Type B pancreatic cell (in vitro differentiated cells): Measurements from ENCODE around the gene NODAL. TPM values are rescaled to one million over a fixed set of nuclear protein-coding genes. Genes with fewer than 3 reads are reported as not detected.
A peak's percentile ranks its signal among the peaks of the same experiment; 100 is the strongest.

Experiments used
- DNase-seq: peaks from one replicate; pipeline ENCODE4 v3.0.0; 2021; ENCODE audit warnings: mixed read lengths; ENCODE audit not compliant: unreplicated experiment; ENCODE audit errors: extremely low spot score
- H3K27ac Mint-ChIP-seq: 2 replicates; pipeline ENCODE4 v1.8.0; 2021; ENCODE audit warnings: mild to moderate bottlenecking, mixed read lengths
- H3K27me3 Mint-ChIP-seq: 2 replicates; pipeline ENCODE4 v1.8.0; 2021; ENCODE audit warnings: mixed read lengths
- H3K36me3 Mint-ChIP-seq: 2 replicates; pipeline ENCODE4 v1.8.0; 2021; ENCODE audit warnings: mixed read lengths
- H3K4me1 Mint-ChIP-seq: one replicate; pipeline ENCODE4 v1.8.0; 2021; ENCODE audit warnings: mixed read lengths; ENCODE audit not compliant: unreplicated experiment
- H3K4me3 Mint-ChIP-seq: 2 replicates; pipeline ENCODE4 v1.8.0; 2021; ENCODE audit warnings: mild to moderate bottlenecking, mixed read lengths
- H3K9me3 Mint-ChIP-seq: 2 replicates; pipeline ENCODE4 v1.8.0; 2021; ENCODE audit warnings: mixed read lengths
- total RNA-seq: library from RNA; stranded (reverse); gene quantifications from 2 replicates; pipeline ENCODE4 v1.2.1, GENCODE V29; 2021; ENCODE audit warnings: low replicate concordance
- TF ChIP-seq, protein P1 (sequence below): fragments of 200-600 bp; sonication (generic); conservative IDR thresholded peaks from 2 replicates; pipeline ENCODE4 v1.5.0; 2021; ENCODE audit warnings: antibody characterized with exemption, mild to moderate bottlenecking

Gene NODAL
- total RNA-seq, 1 donor from 2014 or later = not detected

DNA sequence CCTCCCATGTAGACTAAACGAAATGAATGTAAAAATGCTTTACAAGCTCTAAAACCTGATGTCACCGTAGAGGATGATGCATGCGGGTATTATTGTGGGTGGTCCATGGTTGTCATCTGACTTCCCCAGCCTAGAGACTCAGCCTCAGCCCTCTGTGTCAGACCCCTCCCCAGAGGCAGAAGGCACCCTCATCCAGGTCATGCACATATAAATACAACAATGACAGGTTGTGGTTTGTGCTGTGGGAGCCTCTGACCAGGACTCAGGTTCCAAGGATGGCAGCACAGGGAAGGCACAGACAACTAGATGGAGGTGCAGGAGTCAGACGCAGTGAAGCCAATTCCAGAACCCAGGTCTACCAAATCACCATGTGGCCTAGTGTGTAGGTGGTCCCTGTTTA is 3.3 kb upstream of the NODAL start:
- DNase-seq = no peak
- Mint-ChIP-seq H3K27ac (no peak overlapping the region), H3K27me3 (peaks cover 59% of the 10 kb centered on the region), H3K4me3 (no peak overlapping the region), H3K4me1 (peaks cover 9% of the 10 kb centered on the region), H3K36me3 (peaks cover 7% of the 10 kb centered on the region), H3K9me3 (no peaks in the 10 kb centered on the region)
- TF ChIP-seq, protein P1, sequence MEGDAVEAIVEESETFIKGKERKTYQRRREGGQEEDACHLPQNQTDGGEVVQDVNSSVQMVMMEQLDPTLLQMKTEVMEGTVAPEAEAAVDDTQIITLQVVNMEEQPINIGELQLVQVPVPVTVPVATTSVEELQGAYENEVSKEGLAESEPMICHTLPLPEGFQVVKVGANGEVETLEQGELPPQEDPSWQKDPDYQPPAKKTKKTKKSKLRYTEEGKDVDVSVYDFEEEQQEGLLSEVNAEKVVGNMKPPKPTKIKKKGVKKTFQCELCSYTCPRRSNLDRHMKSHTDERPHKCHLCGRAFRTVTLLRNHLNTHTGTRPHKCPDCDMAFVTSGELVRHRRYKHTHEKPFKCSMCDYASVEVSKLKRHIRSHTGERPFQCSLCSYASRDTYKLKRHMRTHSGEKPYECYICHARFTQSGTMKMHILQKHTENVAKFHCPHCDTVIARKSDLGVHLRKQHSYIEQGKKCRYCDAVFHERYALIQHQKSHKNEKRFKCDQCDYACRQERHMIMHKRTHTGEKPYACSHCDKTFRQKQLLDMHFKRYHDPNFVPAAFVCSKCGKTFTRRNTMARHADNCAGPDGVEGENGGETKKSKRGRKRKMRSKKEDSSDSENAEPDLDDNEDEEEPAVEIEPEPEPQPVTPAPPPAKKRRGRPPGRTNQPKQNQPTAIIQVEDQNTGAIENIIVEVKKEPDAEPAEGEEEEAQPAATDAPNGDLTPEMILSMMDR = no peak

DNA sequence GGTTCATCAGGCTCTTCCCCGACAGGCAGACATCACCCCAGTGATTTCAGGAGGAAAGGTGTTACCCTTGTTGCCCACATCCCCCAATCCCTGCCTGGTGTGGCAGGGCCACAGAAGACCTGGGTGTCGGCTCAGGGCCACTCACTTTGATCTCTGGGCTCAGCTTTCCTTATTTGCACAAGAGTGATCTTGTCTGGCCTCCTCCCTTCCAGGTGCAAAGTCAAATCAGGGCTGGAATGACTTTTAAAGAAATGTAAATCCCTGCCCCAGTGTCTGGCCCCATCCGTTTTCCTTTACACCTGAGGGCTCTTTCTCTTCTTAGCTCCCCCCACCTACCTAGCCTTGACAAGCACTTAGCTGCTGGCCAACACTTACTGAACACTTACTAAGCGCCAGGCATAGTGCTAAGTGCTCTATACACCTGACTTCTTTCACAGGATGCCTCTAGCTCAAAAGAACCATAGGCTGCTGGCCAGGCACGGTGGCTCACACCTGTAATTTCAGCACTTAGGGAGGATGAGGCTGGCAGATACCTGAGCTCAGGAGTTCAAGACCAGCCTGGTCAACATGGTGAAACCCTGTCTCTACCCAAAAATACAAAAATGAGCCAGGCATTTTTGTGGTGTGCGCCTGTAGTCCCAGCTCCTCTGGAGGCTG is 979 bp upstream of the NODAL start:
- Mint-ChIP-seq H3K36me3 (peaks cover 7% of the 10 kb centered on the region), H3K27ac (no peak overlapping the region), H3K9me3 (no peaks in the 10 kb centered on the region), H3K4me1 (peaks cover 9% of the 10 kb centered on the region), H3K27me3 (peaks cover 73% of the 10 kb centered on the region), H3K4me3 (peak overlapping the region; percentile 61)
- DNase-seq = no peak
- TF ChIP-seq, protein P1 = no peak

DNA sequence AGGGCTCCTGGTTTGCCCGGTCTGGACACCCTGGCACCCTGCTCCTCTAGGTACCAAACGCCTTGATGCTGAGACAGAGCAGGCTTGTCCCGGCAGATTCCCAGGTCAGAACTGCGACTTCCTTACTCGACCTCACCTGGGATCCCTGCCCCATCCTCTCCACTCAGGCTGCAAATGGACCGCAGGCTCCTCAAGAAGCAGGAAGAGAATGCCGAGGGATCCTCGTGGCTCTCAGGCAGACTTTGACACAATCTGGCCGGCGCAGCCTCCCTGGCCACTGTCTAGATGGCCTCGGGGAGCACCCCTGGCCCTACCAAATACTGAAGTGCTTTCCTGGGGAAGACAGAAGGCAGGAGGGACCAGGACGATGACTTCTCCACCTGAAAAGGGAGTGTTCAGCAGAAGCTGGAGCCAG is 421 bp upstream of the NODAL start:
- TF ChIP-seq, protein P1 = no peak
- H3K4me3 Mint-ChIP-seq = peak overlapping the region; percentile 44
- peaks cover 9% of the 10 kb centered on the region for H3K4me1 Mint-ChIP-seq
- peaks cover 78% of the 10 kb centered on the region for H3K27me3 Mint-ChIP-seq
- H3K9me3 Mint-ChIP-seq = no peaks in the 10 kb centered on the region
- DNase-seq = no peak
- H3K36me3 Mint-ChIP-seq = peaks cover 7% of the 10 kb centered on the region
- H3K27ac Mint-ChIP-seq = no peak overlapping the region

DNA sequence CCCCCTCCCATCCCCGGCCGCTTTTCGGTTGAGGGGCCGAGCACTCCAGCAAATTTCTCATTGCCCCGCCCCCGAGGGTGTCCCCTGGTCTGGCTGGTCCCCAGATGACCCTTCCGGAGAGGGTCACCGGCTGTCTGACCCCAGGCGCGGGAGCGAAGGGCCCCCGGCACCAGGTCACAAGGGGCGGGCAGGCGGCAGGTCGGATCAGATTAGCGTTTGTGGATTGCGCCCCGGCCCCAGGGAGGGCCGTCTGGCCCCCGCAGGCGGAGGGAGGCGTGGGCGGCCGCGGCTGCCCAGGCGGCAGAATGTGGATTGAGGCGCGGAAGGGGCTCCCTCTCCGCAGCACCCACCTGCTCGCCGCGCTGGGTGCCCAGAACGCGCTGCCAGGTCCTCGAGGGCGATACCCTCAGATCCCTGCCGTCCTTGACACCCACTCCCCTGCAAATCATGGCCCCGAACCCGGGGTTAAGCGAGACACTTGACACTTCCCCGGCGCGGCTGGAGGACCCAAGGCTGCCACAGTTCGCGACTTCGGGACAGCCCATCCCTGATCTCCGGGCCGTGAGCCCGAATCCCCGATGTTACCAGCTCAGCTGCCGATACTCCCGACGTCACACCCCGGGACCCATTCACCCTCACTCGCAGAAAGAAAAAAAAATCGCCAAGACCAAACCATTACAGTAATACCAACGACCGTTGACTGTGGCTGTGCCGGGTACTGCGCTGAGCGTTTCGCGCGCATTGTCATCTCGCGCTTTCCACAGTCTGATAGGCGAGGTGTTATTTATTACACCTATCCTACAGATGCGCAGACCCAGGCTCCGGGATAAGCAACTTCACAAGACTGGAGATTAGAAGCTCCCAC is 953 bp downstream of the NODAL start:
- H3K4me3 Mint-ChIP-seq = peak overlapping the region; percentile 77
- no peak overlapping the region for H3K27ac Mint-ChIP-seq
- H3K9me3 Mint-ChIP-seq = no peaks in the 10 kb centered on the region
- H3K27me3 Mint-ChIP-seq = peaks cover 75% of the 10 kb centered on the region
- H3K36me3 Mint-ChIP-seq = peaks cover 7% of the 10 kb centered on the region
- no peak for DNase-seq
- TF ChIP-seq, protein P1 = peak; percentile 47
- peaks cover 9% of the 10 kb centered on the region for H3K4me1 Mint-ChIP-seq

DNA sequence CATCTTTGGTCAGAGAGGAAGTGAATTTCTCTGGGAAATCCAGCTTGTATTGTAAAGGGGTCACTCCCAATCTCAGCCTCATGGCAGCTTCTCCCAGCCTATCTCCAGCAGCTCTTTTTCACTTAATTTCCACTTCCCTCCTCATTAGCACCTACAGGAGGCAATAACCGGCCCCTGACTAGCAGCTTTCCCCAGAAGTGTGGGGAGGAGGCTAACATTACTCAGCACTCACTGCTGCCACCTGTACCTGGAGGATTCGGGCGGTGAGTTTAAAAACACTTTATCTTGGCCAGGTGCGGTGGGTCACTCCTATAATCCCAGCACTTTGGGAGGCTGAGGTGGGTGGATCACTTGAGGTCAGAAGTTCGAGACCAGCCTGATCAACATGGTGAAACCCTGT is 3.8 kb downstream of the NODAL start:
- H3K9me3 Mint-ChIP-seq = no peaks in the 10 kb centered on the region
- H3K4me3 Mint-ChIP-seq = no peak overlapping the region
- no peak overlapping the region for H3K27ac Mint-ChIP-seq
- no peak for DNase-seq
- H3K27me3 Mint-ChIP-seq = peaks cover 59% of the 10 kb centered on the region
- peaks cover 11% of the 10 kb centered on the region for H3K4me1 Mint-ChIP-seq
- TF ChIP-seq, protein P1 = no peak
- H3K36me3 Mint-ChIP-seq = peaks cover 4% of the 10 kb centered on the region
